ENCODE results near the gene SRSF4.

Gene SRSF4

DNA sequence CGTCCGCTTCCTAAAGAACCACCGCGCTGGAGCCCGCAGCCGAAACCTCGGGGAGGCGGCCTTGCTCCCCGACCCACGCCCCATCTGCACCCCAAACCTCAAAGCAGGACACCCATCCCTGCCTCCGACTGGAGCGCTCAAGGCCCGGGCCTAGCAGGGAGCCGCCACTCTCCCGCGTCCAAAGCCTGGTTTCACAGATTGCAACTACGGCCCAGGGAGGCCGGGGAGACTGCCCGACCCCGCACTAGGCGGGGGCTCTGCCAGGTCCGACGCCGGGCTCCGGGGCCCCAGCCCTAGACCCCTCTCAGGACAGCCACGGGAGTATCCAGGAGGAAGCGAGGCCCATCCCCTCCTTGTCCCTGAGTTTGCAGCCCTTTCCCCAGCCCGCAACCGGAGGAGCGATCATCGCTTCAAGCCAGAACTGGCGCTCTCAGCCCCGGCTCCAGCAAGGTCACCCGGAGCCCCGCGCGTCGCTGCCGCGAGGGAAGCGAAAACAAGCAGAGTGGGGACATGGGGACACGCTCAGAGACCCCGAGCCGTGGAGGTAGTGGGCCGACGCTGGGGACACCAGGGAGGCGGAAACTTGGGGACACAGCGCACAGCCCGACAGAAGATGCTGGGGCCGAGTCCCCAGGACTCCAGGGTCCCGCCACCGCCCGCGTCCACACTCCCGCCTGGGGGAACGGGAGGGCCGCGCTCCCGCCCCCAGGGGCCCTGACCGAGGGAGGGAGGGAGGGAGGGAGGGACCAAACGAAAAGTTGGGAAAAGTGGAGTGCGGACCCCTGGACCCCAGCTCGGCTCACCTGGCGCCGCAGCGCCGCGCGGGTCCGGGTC lies 58.4 kb downstream of the SRSF4 start:
- DNase-seq (ENCODE audit: extremely low read depth, insufficient read length) = no peak
- no peaks in the 10 kb centered on the region; the same call in 1 of the 2 replicates for H3K36me3 ChIP-seq (ENCODE audit: control insufficient read depth, insufficient read depth, low read length)
- TF ChIP-seq, protein P1, sequence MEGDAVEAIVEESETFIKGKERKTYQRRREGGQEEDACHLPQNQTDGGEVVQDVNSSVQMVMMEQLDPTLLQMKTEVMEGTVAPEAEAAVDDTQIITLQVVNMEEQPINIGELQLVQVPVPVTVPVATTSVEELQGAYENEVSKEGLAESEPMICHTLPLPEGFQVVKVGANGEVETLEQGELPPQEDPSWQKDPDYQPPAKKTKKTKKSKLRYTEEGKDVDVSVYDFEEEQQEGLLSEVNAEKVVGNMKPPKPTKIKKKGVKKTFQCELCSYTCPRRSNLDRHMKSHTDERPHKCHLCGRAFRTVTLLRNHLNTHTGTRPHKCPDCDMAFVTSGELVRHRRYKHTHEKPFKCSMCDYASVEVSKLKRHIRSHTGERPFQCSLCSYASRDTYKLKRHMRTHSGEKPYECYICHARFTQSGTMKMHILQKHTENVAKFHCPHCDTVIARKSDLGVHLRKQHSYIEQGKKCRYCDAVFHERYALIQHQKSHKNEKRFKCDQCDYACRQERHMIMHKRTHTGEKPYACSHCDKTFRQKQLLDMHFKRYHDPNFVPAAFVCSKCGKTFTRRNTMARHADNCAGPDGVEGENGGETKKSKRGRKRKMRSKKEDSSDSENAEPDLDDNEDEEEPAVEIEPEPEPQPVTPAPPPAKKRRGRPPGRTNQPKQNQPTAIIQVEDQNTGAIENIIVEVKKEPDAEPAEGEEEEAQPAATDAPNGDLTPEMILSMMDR (IDR thresholded peaks at IDR 0.05; ENCODE audit: insufficient read depth, low read length, poor library complexity, severe bottlenecking) = no peak
- no peaks in the 10 kb centered on the region; the same call in 1 of the 2 replicates for H3K27me3 ChIP-seq (replicated peaks; ENCODE audit: control insufficient read depth, insufficient read depth, low read length)
- peak overlapping the region; percentile 4; the same call in 1 of the 2 replicates for H3K4me3 ChIP-seq (replicated peaks; ENCODE audit: low read depth, low read length)

DNA sequence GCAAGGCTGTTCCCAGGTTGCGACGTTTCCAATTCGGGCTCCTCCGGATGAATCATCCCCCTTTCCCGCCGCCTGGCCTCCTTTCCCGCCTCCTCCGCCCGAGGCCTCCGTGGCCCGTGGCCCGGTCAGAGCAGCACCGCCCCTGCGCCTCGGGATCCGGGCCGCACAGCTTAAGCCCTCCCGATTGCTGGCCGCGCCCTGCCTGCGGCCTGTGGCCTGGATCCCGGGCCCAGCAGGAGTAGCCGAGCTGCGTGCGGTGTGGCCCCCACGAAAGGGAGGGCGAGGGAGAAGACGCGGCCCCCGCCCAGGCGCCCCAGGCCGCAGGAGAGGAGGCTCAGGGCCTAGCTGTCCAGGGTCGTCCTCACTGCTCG lies 59.0 kb downstream of the SRSF4 start:
- H3K27me3 ChIP-seq (replicated peaks; ENCODE audit: control insufficient read depth, insufficient read depth, low read length) = no peaks in the 10 kb centered on the region; the same call in 1 of the 2 replicates
- H3K36me3 ChIP-seq (ENCODE audit: control insufficient read depth, insufficient read depth, low read length) = no peaks in the 10 kb centered on the region; the same call in 1 of the 2 replicates
- DNase-seq (ENCODE audit: extremely low read depth, insufficient read length) = no peak
- TF ChIP-seq, protein P1 (IDR thresholded peaks at IDR 0.05; ENCODE audit: insufficient read depth, low read length, poor library complexity, severe bottlenecking) = no peak
- no peak overlapping the region for H3K4me3 ChIP-seq (replicated peaks; ENCODE audit: low read depth, low read length)

DNA sequence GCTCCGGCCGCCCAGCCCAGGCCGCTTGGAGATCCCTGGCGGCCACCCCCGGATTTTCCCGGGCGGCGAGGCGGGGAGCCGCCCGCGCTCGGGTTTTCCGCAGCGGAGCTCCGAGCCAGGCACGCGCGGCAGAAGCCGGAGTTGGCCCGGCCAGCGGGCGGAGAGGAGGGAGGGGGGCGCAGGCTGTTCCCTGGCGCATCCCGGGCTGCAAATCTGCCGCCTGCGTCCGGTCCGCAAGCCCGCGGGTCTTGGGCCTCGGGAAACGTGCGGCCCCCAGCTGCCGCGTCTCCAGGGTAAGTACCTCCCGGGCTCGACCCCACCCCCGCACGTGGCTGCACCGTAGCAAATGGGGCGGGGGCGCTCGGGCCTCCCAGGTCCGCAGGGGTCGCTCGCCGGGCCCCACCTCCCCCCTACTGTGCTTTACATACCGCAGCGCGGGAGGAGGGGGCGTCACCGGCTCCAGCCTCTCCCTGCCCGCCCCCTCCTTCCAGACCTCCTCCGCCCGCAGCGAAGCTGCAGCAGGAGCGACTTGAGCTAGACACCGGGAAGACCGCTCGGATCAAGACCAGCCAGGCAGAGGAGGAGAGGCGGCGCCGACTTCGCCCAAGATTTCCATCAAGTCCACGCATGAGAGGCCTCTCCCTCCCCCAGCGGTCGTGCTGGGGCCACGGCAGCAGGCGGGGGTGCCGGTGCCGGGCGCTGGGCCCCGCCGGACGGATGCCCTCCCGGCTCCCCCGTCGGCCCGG lies 59.6 kb downstream of the SRSF4 start:
- no peak overlapping the region for H3K4me3 ChIP-seq (replicated peaks; ENCODE audit: low read depth, low read length)
- no peak for DNase-seq (ENCODE audit: extremely low read depth, insufficient read length)
- TF ChIP-seq, protein P1 (IDR thresholded peaks at IDR 0.05; ENCODE audit: insufficient read depth, low read length, poor library complexity, severe bottlenecking) = no peak

GRCh38 chr1:29121516-29121935 lies 60.2 kb downstream of the SRSF4 start:
- H3K4me3 ChIP-seq (replicated peaks; ENCODE audit: low read depth, low read length) = no peak overlapping the region
- no peaks in the 10 kb centered on the region; the same call in 1 of the 2 replicates for H3K27me3 ChIP-seq (replicated peaks; ENCODE audit: control insufficient read depth, insufficient read depth, low read length)
- no peak for DNase-seq (ENCODE audit: extremely low read depth, insufficient read length)
- TF ChIP-seq, protein P1 (IDR thresholded peaks at IDR 0.05; ENCODE audit: insufficient read depth, low read length, poor library complexity, severe bottlenecking) = no peak
- H3K36me3 ChIP-seq (ENCODE audit: control insufficient read depth, insufficient read depth, low read length) = peaks cover 2% of the 10 kb centered on the region

More for the DNA sequence above, 59.6 kb downstream of the SRSF4 start:
- Histone ChIP-seq H3K27me3 (replicated peaks; ENCODE audit: control insufficient read depth, insufficient read depth, low read length) (no peaks in the 10 kb centered on the region; the same call in 1 of the 2 replicates), H3K36me3 (ENCODE audit: control insufficient read depth, insufficient read depth, low read length) (peaks cover 2% of the 10 kb centered on the region)

DNA sequence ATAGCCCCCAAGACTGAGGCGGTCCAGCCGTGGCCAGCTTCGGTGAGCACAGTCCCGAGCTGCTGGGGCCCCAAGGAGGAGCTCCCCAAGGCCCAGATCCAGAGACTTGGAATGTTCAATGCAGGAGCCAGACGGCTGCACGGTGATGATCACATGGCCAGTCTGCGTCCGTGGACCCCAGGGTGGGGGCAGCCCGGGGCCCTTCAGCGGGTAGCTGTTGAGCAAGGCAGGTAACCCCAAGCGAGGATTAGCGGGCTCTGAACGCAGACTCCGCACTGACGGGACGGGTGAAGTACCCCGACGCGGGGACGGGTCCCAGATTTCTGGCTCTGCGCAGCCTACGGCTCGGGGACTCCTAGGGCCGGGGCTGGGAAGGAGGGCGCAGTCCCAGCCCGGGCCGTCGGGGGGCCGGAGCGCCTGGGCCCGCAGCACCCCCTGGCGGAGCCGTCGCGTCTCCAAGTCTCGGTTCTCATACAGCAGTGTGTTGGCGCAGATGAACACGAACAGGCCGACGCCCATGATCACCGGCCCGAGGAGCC lies 60.7 kb downstream of the SRSF4 start:
- H3K27me3 ChIP-seq (replicated peaks; ENCODE audit: control insufficient read depth, insufficient read depth, low read length) = no peaks in the 10 kb centered on the region; the same call in 1 of the 2 replicates
- TF ChIP-seq, protein P1 (IDR thresholded peaks at IDR 0.05; ENCODE audit: insufficient read depth, low read length, poor library complexity, severe bottlenecking) = peak; percentile 28
- peak; percentile 69 for DNase-seq (ENCODE audit: extremely low read depth, insufficient read length)
- H3K36me3 ChIP-seq (ENCODE audit: control insufficient read depth, insufficient read depth, low read length) = peaks cover 2% of the 10 kb centered on the region
- H3K4me3 ChIP-seq (replicated peaks; ENCODE audit: low read depth, low read length) = no peak overlapping the region

Data from GM06990 (cell line).